ENCODE measurements around the gene EGFR. TPM values are rescaled to one million over a fixed set of nuclear protein-coding genes. Genes with fewer than 3 reads are reported as not detected.
A peak's percentile ranks its signal among the peaks of the same experiment; 100 is the strongest.

The EGFR gene
- total and polyA plus RNA-seq, 2 donors (not counting 3 experiments of a cell fraction or from before 2014, with no cell fraction given), result 1.5 to 4.1 TPM

GRCh38 chr7:55254596-55255495 is 236.0 kb downstream of the EGFR start:
- Histone ChIP-seq H3K4me1 (ENCODE audit: control insufficient read depth, extremely low read depth, insufficient read depth, low read length) (peaks cover 9% of the 10 kb centered on the region), H3K4me3 (replicated peaks in 1 of 3; ENCODE audit: insufficient read depth in 1 of 3, low read depth in 1 of 3, low read length in 3 of 3) (peak overlapping the region; percentile 23 to 75 (median 39)), H3K4me2 (ENCODE audit: insufficient read depth, low read length) (peak overlapping the region; percentile 90), H4K20me1 (replicated peaks; ENCODE audit: control insufficient read depth, extremely low read depth, insufficient read depth, low read length) (no peaks in the 10 kb centered on the region), H3K9me3 (replicated peaks; ENCODE audit: control insufficient read depth, insufficient read depth, low read length) (no peaks in the 10 kb centered on the region), H3K27me3 (ENCODE audit: control insufficient read depth in 2 of 2, insufficient read depth in 2 of 2, low read length in 2 of 2) (peaks cover 40 to 50% of the 10 kb centered on the region in 2 experiments), H3K27ac (ENCODE audit: insufficient read depth, low read depth, low read length) (no peak overlapping the region), H3K79me2 (ENCODE audit: control insufficient read depth, insufficient read depth, low read length) (no peaks in the 10 kb centered on the region), H2AFZ (ENCODE audit: low read depth, low read length) (peak overlapping the region; percentile 99), H3K9me1 (replicated peaks; ENCODE audit: control insufficient read depth, extremely low read depth, insufficient read depth, low read length) (no peaks in the 10 kb centered on the region), H3K9ac (replicated peaks; ENCODE audit: extremely low read depth, insufficient read depth, low read length) (peak overlapping the region; percentile 53), H3K36me3 (ENCODE audit: control insufficient read depth in 2 of 2, extremely low read depth in 1 of 2, insufficient read depth in 2 of 2, low read length in 2 of 2) (no peaks in the 10 kb centered on the region)
- TF ChIP-seq JUN (IDR thresholded peaks at IDR 0.05; ENCODE audit: borderline replicate concordance, insufficient read depth, insufficient read length, low read depth) (no peak), CTCF (IDR thresholded peaks at IDR 0.05; ENCODE audit: extremely low read depth in 1 of 2, insufficient read depth in 1 of 2, low read depth in 1 of 2, low read length in 2 of 2) (peak; percentile 92)
- DNase-seq (ENCODE audit: low read depth, low spot score) (peak; percentile 62), FAIRE-seq (peak; percentile 76)
- ChIA-PET POLR2A (interaction anchor here (1.0 to 1.3 kb wide), 2 partner anchors 189 to 496 kb away, joined by 3 to 7 read pairs; partner anchors contain the start of gene SEC61G), CTCF (interaction anchor here (0.6 to 6.0 kb wide), 108 partner anchors 9 to 494 kb away, joined by 3 to 406 read pairs (median 5); partner anchors contain the start of genes EGFR, SEC61G and VOPP1)
- BruUV-seq (replicated peaks), result no TSS peak
- intact Hi-C loops (cut with micrococcal nuclease) (loop anchor here (1.0 to 2.0 kb wide), 11 partner anchors 62 to 481 kb away; partner anchors contain the start of gene EGFR), dilution Hi-C loops (cut with MboI; ENCODE audit: extremely low pct_ligation_motif_present, low sequenced_read_pairs) (loop anchor here (10.0 kb wide), 1 partner anchor 480 kb away; no protein-coding TSS in a partner anchor)

Data from endothelial cell of umbilical vein (primary cell).